T47D (cell line): Measurements from ENCODE around the gene TDRD10.

ENCODE experiments used
- DNase-seq, 2 experiments: peaks; one replicate each; pipeline versions ENCODE4 v3.0.0 to v3.0.0-alpha.2; 2011 to 2012; ENCODE audit warnings: low read depth in 1 of 2, low spot score in 1 of 2
- JUND ChIP-seq: IDR thresholded peaks from 2 replicates; pipeline ENCODE4 v1.6.1; 2012; ENCODE audit warnings: low read depth
- in situ Hi-C: cut with HindIII; loops from 2 replicates; pipeline ENCODE4 v1.10.0; 2016; ENCODE audit warnings: low sequenced_read_pairs, low pct_unique_long_range_greater_than_20kb

Gene TDRD10

DNA sequence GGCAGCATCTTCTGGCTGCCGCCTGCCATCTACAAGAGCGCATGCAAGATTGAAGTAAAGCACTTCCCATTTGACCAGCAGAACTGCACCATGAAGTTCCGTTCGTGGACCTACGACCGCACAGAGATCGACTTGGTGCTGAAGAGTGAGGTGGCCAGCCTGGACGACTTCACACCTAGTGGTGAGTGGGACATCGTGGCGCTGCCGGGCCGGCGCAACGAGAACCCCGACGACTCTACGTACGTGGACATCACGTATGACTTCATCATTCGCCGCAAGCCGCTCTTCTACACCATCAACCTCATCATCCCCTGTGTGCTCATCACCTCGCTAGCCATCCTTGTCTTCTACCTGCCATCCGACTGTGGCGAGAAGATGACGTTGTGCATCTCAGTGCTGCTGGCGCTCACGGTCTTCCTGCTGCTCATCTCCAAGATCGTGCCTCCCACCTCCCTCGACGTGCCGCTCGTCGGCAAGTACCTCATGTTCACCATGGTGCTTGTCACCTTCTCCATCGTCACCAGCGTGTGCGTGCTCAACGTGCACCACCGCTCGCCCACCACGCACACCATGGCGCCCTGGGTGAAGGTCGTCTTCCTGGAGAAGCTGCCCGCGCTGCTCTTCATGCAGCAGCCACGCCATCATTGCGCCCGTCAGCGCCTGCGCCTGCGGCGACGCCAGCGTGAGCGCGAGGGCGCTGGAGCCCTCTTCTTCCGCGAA is 69.4 kb downstream of the TDRD10 start:
- in situ Hi-C loops, result no loop called here
- DNase-seq, result no peak
- TF ChIP-seq JUND, result no peak

DNA sequence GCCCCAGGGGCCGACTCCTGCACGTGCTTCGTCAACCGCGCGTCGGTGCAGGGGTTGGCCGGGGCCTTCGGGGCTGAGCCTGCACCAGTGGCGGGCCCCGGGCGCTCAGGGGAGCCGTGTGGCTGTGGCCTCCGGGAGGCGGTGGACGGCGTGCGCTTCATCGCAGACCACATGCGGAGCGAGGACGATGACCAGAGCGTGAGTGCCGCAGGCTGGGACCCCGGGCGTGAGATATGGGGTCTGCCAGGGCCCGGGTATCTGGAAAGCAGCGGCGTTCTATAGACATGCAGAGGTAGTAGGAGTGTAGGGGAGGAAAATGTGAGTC is 69.9 kb downstream of the TDRD10 start:
- no peak for DNase-seq
- in situ Hi-C loops, result no loop called here
- TF ChIP-seq JUND, result no peak

- in situ Hi-C loops, result no loop called here
- no peak for TF ChIP-seq JUND
- no peak for DNase-seq
Observed at GRCh38 chr1:154572468-154573167, 70.6 kb downstream of the TDRD10 start.

- no peak for TF ChIP-seq JUND
- DNase-seq, result no peak
- in situ Hi-C loops, result no loop called here
Observed at GRCh38 chr1:154573168-154573510, 71.1 kb downstream of the TDRD10 start.

- no peak for TF ChIP-seq JUND
- peak in 1 of 2 experiments; percentile 63 for DNase-seq
- in situ Hi-C loops, result no loop called here
Observed at GRCh38 chr1:154574716-154575115, 72.7 kb downstream of the TDRD10 start.

GRCh38 chr1:154575147-154575927 is 73.3 kb downstream of the TDRD10 start:
- in situ Hi-C loops, result no loop called here
- DNase-seq, result no peak
- no peak for TF ChIP-seq JUND

GRCh38 chr1:154575951-154576566 is 74.0 kb downstream of the TDRD10 start:
- in situ Hi-C loops, result no loop called here
- no peak for TF ChIP-seq JUND

DNA sequence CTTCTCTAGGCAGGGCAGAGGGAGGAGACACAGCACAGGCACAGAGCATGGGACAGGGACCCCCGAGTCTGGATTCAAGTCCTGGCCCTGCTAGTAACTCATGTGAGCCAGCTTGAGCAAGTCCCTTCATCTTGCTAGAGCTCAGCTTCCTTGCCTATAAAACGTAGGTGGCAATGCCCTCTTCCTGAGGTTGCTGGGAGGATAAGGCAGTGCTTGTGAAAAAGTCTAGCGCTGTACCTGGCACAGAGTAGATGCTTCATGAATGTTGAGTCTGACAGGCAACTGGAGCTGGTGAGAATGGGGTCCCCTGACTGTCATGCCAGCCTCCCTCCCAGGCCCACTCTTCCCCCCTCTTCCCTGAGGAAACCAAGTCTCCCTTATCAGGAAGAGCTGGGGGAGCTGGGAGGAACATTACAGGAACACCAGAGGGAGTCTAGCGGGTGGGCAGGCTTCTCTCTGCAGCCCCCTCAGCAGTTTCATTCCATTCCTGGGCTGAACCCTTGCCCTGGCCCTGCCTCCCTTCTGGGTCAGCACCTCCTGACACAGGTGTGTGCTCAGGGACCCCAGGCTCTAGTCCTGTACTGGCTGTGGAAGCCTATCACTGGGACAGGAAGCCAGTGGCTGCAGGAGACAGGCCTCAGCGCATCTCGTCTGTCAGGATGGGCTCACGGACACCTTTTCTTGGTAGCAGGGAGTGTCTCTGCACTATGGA is 75.5 kb downstream of the TDRD10 start:
- no peak for TF ChIP-seq JUND
- in situ Hi-C loops, result no loop called here
- DNase-seq, result no peak

More at GRCh38 chr1:154575951-154576566, 74.0 kb downstream of the TDRD10 start:
- DNase-seq, result no peak

GRCh38 chr1:154578058-154578418 is 76.0 kb downstream of the TDRD10 start:
- no peak for DNase-seq
- in situ Hi-C loops, result no loop called here
- no peak for TF ChIP-seq JUND

DNA sequence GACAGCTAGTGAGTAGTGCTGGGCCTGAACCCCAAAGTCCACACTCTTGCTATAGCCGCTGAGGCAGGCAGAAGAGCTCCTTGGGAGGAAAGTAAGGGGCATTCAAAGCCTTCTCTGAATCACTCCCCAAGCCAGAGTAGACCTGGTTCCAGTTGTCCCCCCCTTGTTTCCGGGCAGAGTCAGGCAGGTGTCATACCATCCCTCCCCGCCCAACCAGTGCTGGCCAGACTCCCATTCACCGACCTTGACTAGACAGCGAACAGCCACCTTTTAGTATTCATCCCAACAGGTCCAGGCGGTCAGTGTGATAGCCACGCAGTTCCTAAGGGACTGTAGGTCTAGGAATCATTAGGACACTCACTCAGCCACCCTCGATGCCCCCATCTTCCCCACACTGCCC is 77.4 kb downstream of the TDRD10 start:
- DNase-seq, result no peak
- TF ChIP-seq JUND, result no peak
- in situ Hi-C loops, result no loop called here

GRCh38 chr1:154581766-154582165 is 79.7 kb downstream of the TDRD10 start:
- TF ChIP-seq JUND, result no peak
- in situ Hi-C loops, result no loop called here
- no peak for DNase-seq

DNA sequence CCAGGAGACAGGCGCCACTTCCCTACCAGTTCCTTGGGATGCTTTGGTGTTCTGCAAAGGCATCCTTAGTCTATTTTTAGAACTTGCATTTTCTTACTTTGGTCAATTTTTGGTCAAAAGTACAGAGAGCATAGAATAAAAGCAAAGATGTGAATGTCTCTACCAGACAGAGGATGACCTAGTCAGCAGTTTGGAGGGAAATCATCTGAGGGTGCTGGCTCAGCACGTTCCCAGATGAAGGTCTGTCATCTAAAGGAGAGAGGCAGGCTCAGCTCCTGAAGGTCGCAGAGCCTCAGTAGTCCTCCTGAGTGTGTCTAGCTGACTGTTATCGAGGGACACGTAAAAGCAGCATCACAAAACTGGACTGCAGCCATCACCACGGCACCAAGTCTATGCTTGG is 80.9 kb downstream of the TDRD10 start:
- TF ChIP-seq JUND, result no peak
- in situ Hi-C loops, result no loop called here
- DNase-seq, result no peak
